ENCODE results near the gene STIMATE. TPM values are rescaled to one million over a fixed set of nuclear protein-coding genes. Genes with fewer than 3 reads are reported as not detected.

The STIMATE gene
- total and polyA plus RNA-seq, 7 donors, result 2.5 to 19.5 (median 11.5) TPM

DNA sequence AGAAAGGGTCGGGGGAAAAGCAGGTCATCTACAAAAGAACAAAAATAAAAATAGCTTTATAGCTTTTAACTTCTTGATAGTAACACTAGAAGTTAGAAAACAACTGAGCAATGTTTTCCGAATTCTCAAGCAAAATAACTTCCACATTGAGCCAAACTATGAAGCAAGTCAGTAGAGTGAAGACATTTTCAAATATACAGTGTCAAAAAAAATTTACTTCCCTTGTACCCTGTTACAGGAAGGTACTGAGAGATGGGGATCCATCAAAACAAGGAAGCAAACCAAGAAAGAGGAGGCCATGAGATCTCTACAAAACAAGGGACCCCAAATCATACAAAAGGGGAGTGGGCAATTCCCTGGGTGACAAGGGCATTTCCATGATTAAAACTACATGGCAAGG is 26.6 kb upstream of the STIMATE start:
- no peak overlapping the region for H3K27ac ChIP-seq

GRCh38 chr3:52920841-52921240 is 23.5 kb upstream of the STIMATE start:
- WGBS, 2 donors, result 90 to 95% methylated on average over 2 of the region's 2 CpGs
- no peak overlapping the region for H3K4me3 ChIP-seq
- intact Hi-C loops (cut with DNase I), result no loop called here
- no peaks in the 10 kb centered on the region for H3K9me3 ChIP-seq
- DNase-seq, result no peak
- no peaks in the 10 kb centered on the region for H3K27me3 ChIP-seq
- peaks cover 0 to 87% (median 10%) of the 10 kb centered on the region in 4 donors for H3K36me3 ChIP-seq
- no peaks in the 10 kb centered on the region for H3K4me1 ChIP-seq
- TF ChIP-seq EP300 (IDR thresholded peaks at IDR 0.05) (no peak), POLR2AphosphoS5 (IDR thresholded peaks at IDR 0.05) (no peak), CTCF (IDR thresholded peaks at IDR 0.05) (no peak), POLR2A (IDR thresholded peaks at IDR 0.05) (no peak)
- no peak overlapping the region for H3K27ac ChIP-seq

More for the DNA sequence above, 26.6 kb upstream of the STIMATE start:
- H3K4me1 ChIP-seq, result no peaks in the 10 kb centered on the region
- no peaks in the 10 kb centered on the region for H3K27me3 ChIP-seq
- H3K4me3 ChIP-seq, result no peak overlapping the region
- no peaks in the 10 kb centered on the region for H3K9me3 ChIP-seq
- TF ChIP-seq CTCF (IDR thresholded peaks at IDR 0.05), result no peak
- TF ChIP-seq EP300 (IDR thresholded peaks at IDR 0.05), result no peak
- TF ChIP-seq POLR2AphosphoS5 (IDR thresholded peaks at IDR 0.05), result no peak
- no peak for TF ChIP-seq POLR2A (IDR thresholded peaks at IDR 0.05)
- H3K36me3 ChIP-seq, result peaks cover 0 to 75% (median 10%) of the 10 kb centered on the region in 4 donors
- intact Hi-C loops (cut with DNase I), result no loop called here
- WGBS, 2 donors, result 88 to 93% methylated on average over 2 of the region's 2 CpGs
- no peak for DNase-seq

GRCh38 chr3:52917044-52917443 is 19.7 kb upstream of the STIMATE start:
- no peak overlapping the region for H3K27ac ChIP-seq
- no peaks in the 10 kb centered on the region for H3K27me3 ChIP-seq
- no peak for TF ChIP-seq POLR2A (IDR thresholded peaks at IDR 0.05)
- no peak for TF ChIP-seq POLR2AphosphoS5 (IDR thresholded peaks at IDR 0.05)
- no peak for TF ChIP-seq CTCF (IDR thresholded peaks at IDR 0.05)
- no peak for TF ChIP-seq EP300 (IDR thresholded peaks at IDR 0.05)
- H3K9me3 ChIP-seq, result no peaks in the 10 kb centered on the region
- intact Hi-C loops (cut with DNase I), result no loop called here
- H3K36me3 ChIP-seq, result peaks cover 0 to 93% (median 16%) of the 10 kb centered on the region in 4 donors
- DNase-seq, result no peak
- no peaks in the 10 kb centered on the region for H3K4me1 ChIP-seq
- no peak overlapping the region for H3K4me3 ChIP-seq
- WGBS, 2 donors, result 25 to 68% methylated on average over 3 of the region's 3 CpGs

DNA sequence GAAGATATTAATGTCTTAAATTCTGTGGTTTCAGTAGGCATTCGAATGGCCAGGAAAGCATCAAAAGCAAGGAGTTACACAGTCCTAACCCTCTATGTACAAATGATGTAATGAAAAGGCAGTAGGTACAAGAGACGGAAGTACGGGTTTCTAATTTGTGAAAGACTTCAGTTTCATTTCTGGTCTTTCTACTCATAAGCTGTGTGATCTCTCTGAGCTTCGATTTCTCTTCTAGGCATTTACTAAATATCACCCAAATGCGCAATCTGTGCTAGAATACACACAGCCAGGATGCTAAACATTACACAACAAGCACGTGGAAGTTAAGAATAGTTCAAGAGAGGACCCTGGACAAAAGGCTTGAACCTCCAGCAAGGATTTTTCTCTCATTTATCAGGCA is 17.9 kb upstream of the STIMATE start:
- H3K27me3 ChIP-seq, result no peaks in the 10 kb centered on the region
- 90 to 95% methylated on average over 6 of the region's 6 CpGs for WGBS, 2 donors
- no peaks in the 10 kb centered on the region for H3K9me3 ChIP-seq
- intact Hi-C loops (cut with DNase I), result no loop called here
- TF ChIP-seq EP300 (IDR thresholded peaks at IDR 0.05), result no peak
- H3K36me3 ChIP-seq, result peaks cover 3 to 93% (median 15%) of the 10 kb centered on the region in 4 donors
- no peak overlapping the region for H3K27ac ChIP-seq
- no peak overlapping the region for H3K4me3 ChIP-seq
- H3K4me1 ChIP-seq, result no peaks in the 10 kb centered on the region
- no peak for DNase-seq

GRCh38 chr3:52912885-52913731 is 15.8 kb upstream of the STIMATE start:
- WGBS, 2 donors, result 93% methylated on average over 9 of the region's 9 CpGs
- no peak overlapping the region for H3K4me3 ChIP-seq
- DNase-seq, result no peak
- intact Hi-C loops (cut with DNase I), result no loop called here
- H3K27ac ChIP-seq, result no peak overlapping the region
- H3K27me3 ChIP-seq, result no peaks in the 10 kb centered on the region
- peaks cover 3 to 85% (median 11%) of the 10 kb centered on the region in 4 donors for H3K36me3 ChIP-seq
- H3K9me3 ChIP-seq, result no peaks in the 10 kb centered on the region
- TF ChIP-seq EP300 (IDR thresholded peaks at IDR 0.05) (no peak), POLR2A (IDR thresholded peaks at IDR 0.05) (no peak), CTCF (IDR thresholded peaks at IDR 0.05) (no peak), POLR2AphosphoS5 (IDR thresholded peaks at IDR 0.05) (no peak)
- no peaks in the 10 kb centered on the region for H3K4me1 ChIP-seq
